Stimulated activated CD8-positive, alpha-beta memory T cell treated with anti-CD3 and anti-CD28 coated beads, Interleukin-12 subunit alpha, Interleukin-12 subunit beta, amount 100 ng/mL, for 4 hours (primary cell): ENCODE measurements around the gene FBXL16.

ENCODE experiments used
- DNase-seq: peaks from one replicate; pipeline ENCODE4 v3.0.0-alpha.2; 2020; ENCODE audit warnings: low read depth

FBXL16 gene

DNA sequence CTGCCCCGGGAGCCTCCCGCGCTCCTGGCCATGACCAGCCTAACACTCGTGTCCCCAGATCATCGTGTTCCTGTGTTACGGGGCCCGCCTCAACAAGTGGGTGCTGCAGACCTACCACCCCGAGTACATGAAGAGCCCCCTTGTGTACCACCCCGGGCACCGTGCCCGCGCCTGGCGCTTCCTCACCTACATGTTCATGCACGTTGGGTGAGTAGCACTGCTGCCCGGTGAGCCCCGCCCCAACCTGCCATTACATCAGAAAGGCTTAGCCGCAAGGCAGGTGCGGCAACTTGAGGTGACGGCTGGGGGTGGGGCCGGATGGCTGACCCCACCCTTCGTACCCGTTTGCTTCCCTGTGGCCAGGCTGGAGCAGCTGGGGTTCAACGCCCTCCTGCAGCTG lies 28.7 kb downstream of the FBXL16 start:
- DNase-seq: no peak

DNA sequence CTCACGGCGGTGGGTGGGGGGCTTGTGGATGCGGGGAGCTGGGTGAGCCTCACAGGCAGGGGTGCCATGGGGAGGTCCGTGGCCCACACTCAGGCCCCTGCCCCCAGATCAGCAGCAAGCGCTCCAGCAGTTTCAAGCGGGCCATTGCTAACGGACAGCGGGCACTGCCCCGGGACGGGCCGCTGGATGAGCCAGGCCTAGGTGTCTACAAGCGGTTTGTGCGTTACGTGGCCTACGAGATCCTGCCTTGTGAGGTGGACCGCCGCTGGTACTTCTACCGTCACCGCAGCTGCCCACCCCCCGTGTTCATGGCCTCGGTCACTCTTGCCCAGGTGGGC lies 29.1 kb downstream of the FBXL16 start:
- DNase-seq: no peak

DNA sequence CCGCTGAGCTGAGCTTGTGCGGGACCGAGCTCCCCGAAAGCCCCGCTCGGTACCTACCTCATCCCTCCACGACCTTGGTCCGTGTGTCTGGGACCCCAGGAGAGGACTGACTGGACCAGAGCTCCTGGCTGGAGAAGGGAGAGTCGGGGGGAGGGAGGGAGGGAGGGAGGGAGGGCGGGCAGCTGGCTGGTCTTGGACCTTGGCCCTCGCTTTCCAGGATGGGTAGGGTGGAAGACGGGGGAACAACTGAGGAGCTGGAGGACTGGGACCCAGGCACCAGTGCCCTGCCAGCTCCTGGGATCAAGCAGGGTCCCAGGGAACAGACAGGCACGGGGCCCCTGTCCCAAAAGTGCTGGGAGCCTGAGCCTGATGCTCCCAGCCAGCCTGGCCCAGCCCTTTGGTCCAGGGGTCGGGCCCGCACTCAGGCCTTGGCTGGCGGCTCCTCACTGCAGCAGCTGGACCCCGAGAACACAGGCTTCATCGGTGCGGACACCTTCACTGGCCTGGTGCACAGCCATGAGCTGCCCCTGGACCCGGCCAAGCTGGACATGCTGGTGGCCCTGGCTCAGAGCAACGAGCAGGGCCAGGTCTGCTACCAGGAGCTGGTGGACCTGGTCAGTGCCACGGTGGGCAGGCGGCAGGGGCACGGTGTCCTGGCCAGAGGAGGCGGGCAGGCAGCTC lies 29.6 kb downstream of the FBXL16 start:
- DNase-seq: no peak

DNA sequence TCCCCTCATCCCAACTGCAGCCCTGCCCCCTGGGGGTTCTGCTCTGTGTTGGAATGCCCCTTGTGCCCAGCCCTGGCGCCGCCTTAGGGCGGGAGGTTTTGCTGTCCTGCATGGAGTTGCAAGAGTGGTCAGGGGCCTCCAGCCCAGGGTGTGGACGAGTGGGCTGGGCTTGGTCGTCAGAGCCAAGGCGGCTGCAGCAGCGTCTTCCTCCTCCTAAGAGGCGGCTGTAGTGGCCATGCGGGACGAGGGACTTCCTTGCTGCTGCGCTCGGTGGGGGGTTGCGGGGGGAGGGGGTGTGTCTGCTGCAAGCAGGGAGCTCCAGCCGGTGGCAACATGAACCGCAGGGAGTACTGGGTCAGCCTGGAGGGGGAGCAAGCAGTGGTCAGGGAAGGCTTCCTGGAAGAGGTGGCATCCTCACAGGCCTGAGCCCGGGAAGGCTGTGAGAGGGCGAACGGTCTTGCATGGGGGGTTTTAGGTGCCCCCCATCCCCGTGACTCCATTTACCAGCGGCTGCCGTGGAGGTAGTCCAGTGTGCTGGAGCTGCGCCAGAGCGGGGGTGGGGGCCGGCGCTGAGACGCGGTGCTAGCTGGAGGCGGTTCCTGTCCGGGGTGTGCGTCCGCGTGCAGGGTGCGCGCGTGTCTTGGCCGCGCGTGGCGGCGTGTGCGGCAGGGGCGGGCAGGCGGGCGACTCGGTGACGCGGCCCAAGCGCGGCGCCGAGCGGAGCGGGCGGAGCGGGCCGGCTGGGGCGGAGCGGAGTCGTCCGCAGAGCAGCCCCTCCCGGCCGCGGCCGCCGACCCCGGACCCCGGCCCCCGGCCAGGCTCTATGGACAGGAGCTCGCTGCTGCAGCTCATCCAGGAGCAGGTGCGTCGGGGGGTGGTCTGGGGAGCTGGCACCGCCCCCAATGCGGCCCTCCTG lies 30.4 kb downstream of the FBXL16 start, which contains the start of gene RHBDL1:
TSS of gene RHBDL1 (plus strand) at position 704 of the 916 bp plus-strand sequence. CDS start at position 824, 120 bp downstream.
- DNase-seq: no peak

DNA sequence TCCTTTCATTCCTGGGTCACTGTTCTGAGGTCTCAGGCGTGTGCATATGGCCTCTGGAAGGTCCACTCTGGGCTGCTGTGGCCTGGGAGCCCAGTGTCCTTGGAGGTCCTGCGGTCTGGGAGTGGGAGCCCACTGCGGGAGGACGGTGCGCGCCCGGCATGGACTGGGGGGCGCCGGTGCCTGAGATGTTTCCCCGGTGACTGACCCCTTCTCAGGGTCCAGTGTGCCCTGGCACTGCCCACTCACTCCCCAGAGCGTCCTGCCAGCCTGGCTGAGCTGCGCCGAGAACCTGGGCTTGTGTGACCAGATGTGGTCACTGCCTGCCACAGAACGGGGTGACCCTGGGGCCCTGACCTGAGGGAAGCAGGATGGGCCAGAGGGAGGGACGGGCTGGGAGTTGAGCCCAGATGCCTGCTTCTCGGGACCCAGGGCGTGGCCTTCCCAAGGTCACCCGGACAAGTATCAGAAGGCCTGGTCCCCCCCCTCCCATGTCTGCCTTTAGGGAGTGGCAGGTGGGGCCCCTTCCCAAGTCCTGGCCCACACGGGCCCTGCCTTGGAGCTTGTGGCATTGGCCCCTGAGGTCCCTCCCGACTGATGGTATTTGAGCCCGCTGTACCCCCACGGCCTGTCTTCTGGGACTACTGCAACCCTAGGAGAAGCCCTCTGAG lies 31.3 kb downstream of the FBXL16 start:
- no peak for DNase-seq

DNA sequence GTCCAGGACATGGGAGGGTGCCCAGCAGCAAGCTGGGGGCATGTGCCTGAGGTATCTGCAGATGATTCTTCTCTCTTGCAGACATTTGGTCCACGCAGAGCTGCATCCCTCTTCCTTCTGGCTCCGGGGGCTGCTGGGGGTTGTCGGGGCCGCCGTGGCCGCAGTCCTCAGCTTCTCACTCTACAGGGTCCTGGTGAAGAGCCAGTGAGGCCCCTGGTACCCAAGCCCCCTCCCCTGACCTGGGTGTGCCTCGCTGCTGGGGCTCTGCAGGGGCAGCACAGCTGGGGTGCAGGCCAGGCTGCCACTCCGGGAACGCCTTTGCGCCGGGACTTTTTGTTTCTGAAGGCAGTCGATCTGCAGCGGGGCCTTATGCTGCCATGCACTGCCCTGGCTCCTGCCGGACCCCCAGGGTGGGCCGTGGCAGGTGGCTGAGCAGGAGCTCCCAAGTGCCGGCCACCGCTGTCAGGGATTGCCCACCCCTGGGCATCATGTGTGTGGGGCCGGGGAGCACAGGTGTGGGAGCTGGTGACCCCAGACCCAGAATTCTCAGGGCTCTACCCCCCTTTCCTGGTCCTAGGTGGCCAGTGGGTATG lies 32.1 kb downstream of the FBXL16 start:
- no peak for DNase-seq

- DNase-seq: no peak
Observed at GRCh38 chr16:672851-673250, 32.8 kb downstream of the FBXL16 start.

DNA sequence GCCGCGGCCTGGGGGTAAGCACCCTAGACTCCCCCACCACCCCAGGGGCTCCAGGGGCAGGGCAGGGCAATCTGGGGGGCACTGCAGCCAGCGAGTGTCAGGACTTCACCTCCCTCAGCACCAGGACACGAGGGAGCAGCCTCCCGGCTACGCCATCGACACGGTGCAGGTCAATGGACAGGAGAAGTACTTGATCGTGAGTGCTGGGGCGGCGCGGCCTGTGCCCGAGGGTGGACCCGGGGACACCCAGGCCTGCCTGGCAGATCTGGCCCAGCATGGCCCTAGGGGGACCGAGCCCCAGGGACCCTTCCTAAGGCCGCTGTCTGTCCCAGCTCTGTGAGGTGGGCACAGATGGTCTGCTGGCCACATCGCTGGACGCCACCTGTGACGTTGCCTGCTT lies 33.2 kb downstream of the FBXL16 start:
- DNase-seq: no peak

- no peak for DNase-seq
Observed at GRCh38 chr16:671353-672131, 34.1 kb downstream of the FBXL16 start.

GRCh38 chr16:670485-671352 lies 34.9 kb downstream of the FBXL16 start:
- DNase-seq: no peak

DNA sequence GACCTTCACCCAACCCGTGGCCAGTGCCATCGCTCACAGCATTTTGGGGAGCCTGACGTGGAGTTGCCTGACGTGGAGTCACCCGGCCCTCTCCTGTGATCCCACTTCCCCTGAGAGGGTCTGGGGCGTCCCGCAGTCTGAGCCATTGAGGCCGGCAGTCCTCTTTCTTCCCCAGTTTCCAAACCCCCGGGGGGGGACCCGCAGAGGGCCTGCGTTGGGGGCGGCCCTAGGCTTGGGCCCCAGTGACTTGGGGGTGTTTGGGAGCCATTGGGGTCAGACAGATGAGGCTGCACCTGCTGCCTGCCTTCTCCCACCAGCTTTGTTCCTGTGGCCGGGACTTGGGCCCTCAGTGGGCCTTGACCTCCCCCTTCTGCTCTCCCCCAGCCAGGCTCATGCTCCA lies 35.9 kb downstream of the FBXL16 start:
- no peak for DNase-seq

- DNase-seq: no peak
Observed at GRCh38 chr16:668519-669171, 37.0 kb downstream of the FBXL16 start.

GRCh38 chr16:667780-668518 lies 37.7 kb downstream of the FBXL16 start, which contains the start of gene RHOT2:
Gene RHOT2, plus strand, starts transcription at chr16:668132. Its CDS starts 68 bp downstream, at chr16:668200.
- peak; percentile 91 for DNase-seq

DNA sequence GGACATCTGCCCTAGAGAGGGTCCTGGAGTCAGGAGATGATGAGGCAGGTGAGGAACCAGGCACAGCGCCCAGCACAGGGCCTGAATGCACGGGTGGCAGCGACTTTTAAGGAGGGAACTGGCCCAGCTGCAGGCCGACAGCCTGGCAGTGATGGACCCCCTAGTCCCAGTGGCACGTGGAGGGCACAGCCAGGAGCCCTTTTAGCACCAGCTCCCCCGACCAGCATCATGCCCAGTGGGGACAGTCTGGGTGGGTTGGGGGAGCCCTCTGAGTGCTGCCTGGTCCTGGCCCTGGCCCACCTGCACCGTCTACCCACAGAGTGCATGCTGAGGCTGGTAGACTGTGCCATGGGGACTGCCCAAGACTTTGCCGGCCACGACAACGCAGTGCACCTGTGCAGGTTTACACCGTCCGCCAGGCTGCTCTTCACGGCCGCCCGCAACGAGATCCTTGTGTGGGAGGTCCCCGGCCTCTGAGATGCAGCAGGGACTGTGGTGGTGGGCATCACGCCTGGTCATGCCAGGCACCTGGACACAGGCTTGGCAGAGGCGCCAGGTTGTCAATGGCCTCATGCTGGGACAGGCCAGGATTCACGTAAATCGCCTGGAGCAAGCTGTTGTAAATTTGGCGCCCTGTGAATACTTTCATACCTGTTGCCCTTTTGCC lies 38.4 kb downstream of the FBXL16 start:
- DNase-seq: no peak

GRCh38 chr16:666572-666971 lies 39.0 kb downstream of the FBXL16 start:
- no peak for DNase-seq

DNA sequence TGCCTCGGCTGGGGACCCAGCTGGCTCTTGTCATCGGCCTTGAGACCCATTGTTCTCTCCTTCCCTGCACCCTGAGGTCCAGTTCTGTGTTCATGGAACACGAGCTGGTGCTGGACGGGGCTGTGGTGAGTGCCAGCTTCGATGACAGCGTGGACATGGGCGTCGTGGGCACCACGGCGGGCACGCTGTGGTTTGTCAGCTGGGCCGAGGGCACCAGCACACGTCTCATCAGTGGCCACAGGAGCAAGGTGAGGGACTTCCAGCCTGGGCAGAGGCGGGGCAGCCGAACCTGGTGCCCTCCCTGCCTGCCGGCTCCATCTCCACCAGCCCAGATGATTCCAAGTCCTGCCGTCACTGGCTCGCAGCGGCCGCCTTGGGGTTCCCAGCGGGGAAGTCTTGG lies 43.0 kb downstream of the FBXL16 start:
- DNase-seq: no peak

DNA sequence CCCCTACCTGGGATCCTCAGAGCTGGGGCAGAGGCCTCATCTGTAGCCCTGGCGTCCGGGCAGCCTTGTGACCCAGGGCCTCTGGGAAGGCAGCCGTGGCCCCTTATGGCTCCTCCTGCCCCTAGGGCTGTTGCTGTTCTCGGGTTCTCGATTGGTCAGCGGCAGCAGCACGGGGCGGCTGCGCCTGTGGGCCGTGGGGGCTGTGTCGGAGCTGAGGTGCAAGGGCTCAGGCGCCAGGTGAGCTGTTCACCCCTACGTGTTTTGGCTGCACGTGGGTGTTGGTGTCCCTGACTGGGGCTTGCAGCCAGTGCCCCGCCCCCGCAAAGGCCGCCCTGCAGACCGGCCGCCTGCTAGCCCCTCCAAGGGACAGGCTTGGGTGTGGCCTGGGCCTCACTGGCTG lies 43.5 kb downstream of the FBXL16 start:
- DNase-seq: no peak

- DNase-seq: no peak
Observed at GRCh38 chr16:661184-661821, 44.3 kb downstream of the FBXL16 start.
